ENCODE results near the gene CBR1. TPM values are rescaled to one million over a fixed set of nuclear protein-coding genes. Genes with fewer than 3 reads are reported as not detected.

Gene CBR1
- total and polyA plus RNA-seq, 2 of the 13 experiments (the other 11 are each of a cell fraction or from before 2014, with no cell fraction given) = 33.7 to 38.7 TPM

DNA sequence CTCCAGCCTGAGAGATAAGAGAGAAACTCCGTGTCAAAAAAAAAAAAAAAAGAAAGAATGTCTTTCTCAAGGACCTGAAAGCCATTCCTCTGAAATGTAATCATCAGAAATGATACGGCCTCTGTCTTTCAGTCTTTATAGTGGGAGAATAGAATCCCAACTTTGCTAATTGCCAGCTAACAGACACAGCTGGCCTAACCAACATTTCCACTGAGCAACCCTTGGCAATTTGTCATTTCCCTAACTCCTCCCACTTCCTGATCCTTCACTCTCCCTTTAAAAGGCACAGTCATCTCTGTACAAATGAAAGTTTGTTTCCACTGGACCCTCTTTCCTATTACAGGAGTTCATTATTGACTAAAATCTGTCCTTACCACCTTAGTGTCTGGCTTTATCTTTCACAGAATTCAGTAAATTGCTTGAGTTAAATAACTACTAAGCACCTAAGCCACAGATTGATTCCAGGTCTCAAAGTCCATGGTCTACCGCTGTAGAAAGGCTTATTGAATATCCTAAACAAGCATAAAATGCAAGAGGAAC is 4.3 kb upstream of the CBR1 start (continued):
- TF ChIP-seq CAMTA2 (CRISPR knock-in tag; IDR thresholded peaks at IDR 0.05; ENCODE audit: borderline replicate concordance) (no peak), ZBTB21 (CRISPR knock-in tag; IDR thresholded peaks at IDR 0.05) (no peak), SCMH1 (CRISPR knock-in tag; IDR thresholded peaks at IDR 0.05; ENCODE audit: borderline replicate concordance) (no peak), ZNF558 (CRISPR knock-in tag; IDR thresholded peaks at IDR 0.05; ENCODE audit: borderline replicate concordance) (no peak), MAFF (IDR thresholded peaks at IDR 0.05; ENCODE audit: low read depth, low read length) (0 out of 2 replicates have a peak, but pooled peaks have one; percentile 18), SMAD1 (CRISPR knock-in tag; IDR thresholded peaks at IDR 0.05; ENCODE audit: borderline replicate concordance, low read depth) (no peak), HNRNPH1 (optimal IDR thresholded peaks at IDR 0.05; ENCODE audit: low read depth, low read length) (no peak), ZEB1 (IDR thresholded peaks at IDR 0.05; ENCODE audit: insufficient replicate concordance, low read depth) (no peak), GABPB1 (CRISPR knock-in tag; IDR thresholded peaks at IDR 0.05) (no peak), MLLT10 (CRISPR knock-in tag; IDR thresholded peaks at IDR 0.05) (no peak), HCFC1 (IDR thresholded peaks at IDR 0.05; ENCODE audit: low read depth, low read length) (no peak), ZMYM2 (CRISPR knock-in tag; IDR thresholded peaks at IDR 0.05) (peak; percentile 78), ZNF883 (CRISPR knock-in tag; IDR thresholded peaks at IDR 0.05; ENCODE audit: not compliant biosample characterization) (no peak), ZNF234 (CRISPR knock-in tag; conservative IDR thresholded peaks at IDR 0.05) (no peak), ZNF776 (CRISPR knock-in tag; IDR thresholded peaks at IDR 0.05) (no peak), POGZ (CRISPR knock-in tag; IDR thresholded peaks at IDR 0.05) (peak; percentile 23; the same call in 1 of the 2 replicates), SOX6 (IDR thresholded peaks at IDR 0.05) (no peak), SOX6 (CRISPR knock-in tag; IDR thresholded peaks at IDR 0.05) (peak; percentile 65; the same call in 1 of the 2 replicates), ZSCAN25 (CRISPR knock-in tag; IDR thresholded peaks at IDR 0.05) (no peak), CCAR2 (optimal IDR thresholded peaks at IDR 0.05; ENCODE audit: low read depth, low read length) (no peak), MAFK (conservative IDR thresholded peaks at IDR 0.05 in 1 of 2, IDR thresholded peaks at IDR 0.05 in 1 of 2; ENCODE audit: low read length in 2 of 2) (0 out of 4 replicates have a peak, but pooled peaks of 1 of the 2 experiments have one; percentile 19), CEBPG (CRISPR knock-in tag; IDR thresholded peaks at IDR 0.05) (peak; percentile 12; the same call in 1 of the 2 replicates)
- TF ChIP-seq, protein P1, sequence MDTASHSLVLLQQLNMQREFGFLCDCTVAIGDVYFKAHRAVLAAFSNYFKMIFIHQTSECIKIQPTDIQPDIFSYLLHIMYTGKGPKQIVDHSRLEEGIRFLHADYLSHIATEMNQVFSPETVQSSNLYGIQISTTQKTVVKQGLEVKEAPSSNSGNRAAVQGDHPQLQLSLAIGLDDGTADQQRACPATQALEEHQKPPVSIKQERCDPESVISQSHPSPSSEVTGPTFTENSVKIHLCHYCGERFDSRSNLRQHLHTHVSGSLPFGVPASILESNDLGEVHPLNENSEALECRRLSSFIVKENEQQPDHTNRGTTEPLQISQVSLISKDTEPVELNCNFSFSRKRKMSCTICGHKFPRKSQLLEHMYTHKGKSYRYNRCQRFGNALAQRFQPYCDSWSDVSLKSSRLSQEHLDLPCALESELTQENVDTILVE (CRISPR knock-in tag; IDR thresholded peaks at IDR 0.05) = 0 out of 2 replicates have a peak, but pooled peaks have one; percentile 23
- TF ChIP-seq, protein P2, sequence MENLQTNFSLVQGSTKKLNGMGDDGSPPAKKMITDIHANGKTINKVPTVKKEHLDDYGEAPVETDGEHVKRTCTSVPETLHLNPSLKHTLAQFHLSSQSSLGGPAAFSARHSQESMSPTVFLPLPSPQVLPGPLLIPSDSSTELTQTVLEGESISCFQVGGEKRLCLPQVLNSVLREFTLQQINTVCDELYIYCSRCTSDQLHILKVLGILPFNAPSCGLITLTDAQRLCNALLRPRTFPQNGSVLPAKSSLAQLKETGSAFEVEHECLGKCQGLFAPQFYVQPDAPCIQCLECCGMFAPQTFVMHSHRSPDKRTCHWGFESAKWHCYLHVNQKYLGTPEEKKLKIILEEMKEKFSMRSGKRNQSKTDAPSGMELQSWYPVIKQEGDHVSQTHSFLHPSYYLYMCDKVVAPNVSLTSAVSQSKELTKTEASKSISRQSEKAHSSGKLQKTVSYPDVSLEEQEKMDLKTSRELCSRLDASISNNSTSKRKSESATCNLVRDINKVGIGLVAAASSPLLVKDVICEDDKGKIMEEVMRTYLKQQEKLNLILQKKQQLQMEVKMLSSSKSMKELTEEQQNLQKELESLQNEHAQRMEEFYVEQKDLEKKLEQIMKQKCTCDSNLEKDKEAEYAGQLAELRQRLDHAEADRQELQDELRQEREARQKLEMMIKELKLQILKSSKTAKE (CRISPR knock-in tag; IDR thresholded peaks at IDR 0.05; ENCODE audit: borderline replicate concordance) = no peak
- TF ChIP-seq, protein P3, sequence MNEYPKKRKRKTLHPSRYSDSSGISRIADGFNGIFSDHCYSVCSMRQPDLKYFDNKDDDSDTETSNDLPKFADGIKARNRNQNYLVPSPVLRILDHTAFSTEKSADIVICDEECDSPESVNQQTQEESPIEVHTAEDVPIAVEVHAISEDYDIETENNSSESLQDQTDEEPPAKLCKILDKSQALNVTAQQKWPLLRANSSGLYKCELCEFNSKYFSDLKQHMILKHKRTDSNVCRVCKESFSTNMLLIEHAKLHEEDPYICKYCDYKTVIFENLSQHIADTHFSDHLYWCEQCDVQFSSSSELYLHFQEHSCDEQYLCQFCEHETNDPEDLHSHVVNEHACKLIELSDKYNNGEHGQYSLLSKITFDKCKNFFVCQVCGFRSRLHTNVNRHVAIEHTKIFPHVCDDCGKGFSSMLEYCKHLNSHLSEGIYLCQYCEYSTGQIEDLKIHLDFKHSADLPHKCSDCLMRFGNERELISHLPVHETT (CRISPR knock-in tag; conservative IDR thresholded peaks at IDR 0.05) = no peak
- TF ChIP-seq, protein P4, sequence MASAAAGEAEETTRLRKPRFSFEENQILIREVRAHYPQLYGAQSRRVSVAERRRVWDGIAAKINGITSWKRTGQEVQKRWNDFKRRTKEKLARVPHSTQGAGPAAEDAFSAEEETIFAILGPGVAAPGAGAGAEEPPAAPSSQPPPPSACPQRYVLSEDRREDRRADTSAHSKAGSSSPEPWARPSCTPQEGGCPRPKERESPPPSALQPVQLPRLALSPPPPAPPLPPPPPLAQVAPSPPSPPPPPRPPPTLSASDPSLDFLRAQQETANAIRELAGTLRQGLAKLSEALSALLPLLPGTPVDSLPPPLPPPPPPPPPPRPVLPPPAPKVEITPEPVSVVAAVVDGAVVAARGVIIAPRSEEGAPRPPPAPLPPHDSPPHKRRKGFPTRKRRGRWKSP (CRISPR knock-in tag; IDR thresholded peaks at IDR 0.05) = no peak
